ENCODE measurements around the gene EEPD1. TPM values are rescaled to one million over a fixed set of nuclear protein-coding genes. Genes with fewer than 3 reads are reported as not detected.

The EEPD1 gene
- total RNA-seq, 1 experiment from 2014 or later, result 5.0 TPM

DNA sequence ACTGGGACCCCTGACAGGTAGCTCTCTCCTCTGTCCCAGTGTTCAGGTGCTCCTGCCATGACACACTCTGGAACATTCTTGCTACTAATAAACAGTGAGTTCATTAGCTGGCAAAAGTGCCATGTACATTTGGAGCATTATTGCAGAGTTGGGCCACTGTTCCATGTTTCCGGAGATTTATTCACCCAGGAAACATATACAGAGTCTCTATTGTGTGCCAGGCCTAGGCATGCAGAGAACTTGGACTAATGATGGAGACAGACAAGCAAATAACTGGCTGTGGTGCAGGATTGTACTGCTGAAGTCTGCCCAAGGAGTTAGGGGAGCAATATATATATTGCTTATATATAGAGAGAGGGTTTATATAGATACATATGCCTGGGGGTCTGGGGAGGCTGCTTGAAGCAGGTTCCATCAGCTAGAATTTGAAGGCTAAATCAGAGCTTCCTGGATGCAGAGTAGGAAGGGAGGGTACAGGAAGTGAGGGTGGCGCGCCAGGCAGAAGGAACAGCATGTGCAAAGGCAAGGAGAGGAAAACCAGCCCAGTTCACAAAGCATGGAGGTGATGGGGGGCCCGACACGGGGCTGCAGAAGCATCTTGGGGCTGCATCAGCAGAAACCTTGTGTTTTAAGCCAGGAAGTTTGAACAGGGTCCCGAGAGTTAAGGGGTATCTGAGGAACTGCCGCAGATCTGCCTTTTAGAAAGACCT is 22.7 kb upstream of the EEPD1 start:
- no peak overlapping the region for H3K18ac ChIP-seq (ENCODE audit: insufficient read length, low read depth, low read length)
- H3K23ac ChIP-seq (ENCODE audit: insufficient read length, low read depth, low read length), result no peak overlapping the region
- no peak overlapping the region for H3K56ac ChIP-seq (ENCODE audit: insufficient read length, low read depth, low read length)
- Mint-ChIP-seq H3K27me3 (ENCODE audit: low read depth) (0 out of 2 replicates have a peak, but pooled peaks cover 3% of the 10 kb centered on the region), H3K9me3 (no peaks in the 10 kb centered on the region; a peak in 1 of 5 replicates), H3K4me1 (peaks cover 1 to 6% of the 10 kb centered on the region in 2 experiments; a peak in 2 of 4 replicates), H3K27ac (no peak overlapping the region), H3K36me3 (ENCODE audit: insufficient read depth in 1 of 3, low read depth in 3 of 3) (no peaks in the 10 kb centered on the region), H3K4me3 (no peak overlapping the region)
- H4K8ac ChIP-seq (replicated peaks; ENCODE audit: insufficient read length, low read depth, low read length), result no peak overlapping the region
- no peak overlapping the region for H2BK5ac ChIP-seq (ENCODE audit: insufficient read length, low read length)
- no peak overlapping the region for H2BK15ac ChIP-seq (ENCODE audit: low read depth, low read length)
- H4K20me1 ChIP-seq (ENCODE audit: control insufficient read depth, insufficient read depth, insufficient read length), result no peaks in the 10 kb centered on the region
- no CpG with 5 or more reads among the region's 7 CpGs for WGBS (ENCODE audit: extremely low coverage, insufficient read length, low lambda C conversion rate)
- H4K5ac ChIP-seq (ENCODE audit: insufficient read length, low read depth, low read length), result no peak overlapping the region
- TF ChIP-seq, protein P1, sequence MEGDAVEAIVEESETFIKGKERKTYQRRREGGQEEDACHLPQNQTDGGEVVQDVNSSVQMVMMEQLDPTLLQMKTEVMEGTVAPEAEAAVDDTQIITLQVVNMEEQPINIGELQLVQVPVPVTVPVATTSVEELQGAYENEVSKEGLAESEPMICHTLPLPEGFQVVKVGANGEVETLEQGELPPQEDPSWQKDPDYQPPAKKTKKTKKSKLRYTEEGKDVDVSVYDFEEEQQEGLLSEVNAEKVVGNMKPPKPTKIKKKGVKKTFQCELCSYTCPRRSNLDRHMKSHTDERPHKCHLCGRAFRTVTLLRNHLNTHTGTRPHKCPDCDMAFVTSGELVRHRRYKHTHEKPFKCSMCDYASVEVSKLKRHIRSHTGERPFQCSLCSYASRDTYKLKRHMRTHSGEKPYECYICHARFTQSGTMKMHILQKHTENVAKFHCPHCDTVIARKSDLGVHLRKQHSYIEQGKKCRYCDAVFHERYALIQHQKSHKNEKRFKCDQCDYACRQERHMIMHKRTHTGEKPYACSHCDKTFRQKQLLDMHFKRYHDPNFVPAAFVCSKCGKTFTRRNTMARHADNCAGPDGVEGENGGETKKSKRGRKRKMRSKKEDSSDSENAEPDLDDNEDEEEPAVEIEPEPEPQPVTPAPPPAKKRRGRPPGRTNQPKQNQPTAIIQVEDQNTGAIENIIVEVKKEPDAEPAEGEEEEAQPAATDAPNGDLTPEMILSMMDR (conservative IDR thresholded peaks at IDR 0.05), result no peak
- H3K79me2 ChIP-seq (ENCODE audit: insufficient read depth, low read length), result no peaks in the 10 kb centered on the region
- H3K9me3 ChIP-seq (ENCODE audit: control insufficient read depth, low read depth, low read length), result no peaks in the 10 kb centered on the region
- no peak overlapping the region for H2BK20ac ChIP-seq (ENCODE audit: low read depth, low read length, poor library complexity, severe bottlenecking)
- no peak overlapping the region for H3K9ac ChIP-seq (ENCODE audit: extremely low read depth, insufficient read length, low read length)
- H3K23me2 ChIP-seq (ENCODE audit: insufficient read length, low read depth, low read length, poor library complexity, severe bottlenecking), result no peaks in the 10 kb centered on the region
- no peak for DNase-seq
- H3K4me1 ChIP-seq (ENCODE audit: insufficient read depth, low read length), result no peaks in the 10 kb centered on the region
- no peaks in the 10 kb centered on the region for H3K79me1 ChIP-seq (ENCODE audit: insufficient read depth, low read depth, low read length, poor library complexity, severe bottlenecking)
- no peak overlapping the region for H3K27ac ChIP-seq (ENCODE audit: insufficient read length, low read depth, low read length)
- no peak overlapping the region for H2BK12ac ChIP-seq (ENCODE audit: insufficient read length, low read depth, low read length)
- H2AK5ac ChIP-seq (ENCODE audit: insufficient read length, low read length), result no peak overlapping the region
- no peak overlapping the region for H4K91ac ChIP-seq (ENCODE audit: insufficient read length, low read depth, low read length)
- no peak overlapping the region for H2AFZ ChIP-seq (ENCODE audit: low read length)
- no peak overlapping the region for H3K4me2 ChIP-seq (ENCODE audit: insufficient read depth, insufficient read length, low read length)
- H3K27me3 ChIP-seq (ENCODE audit: insufficient read depth, low read length), result no peaks in the 10 kb centered on the region
- no peak overlapping the region for H3K14ac ChIP-seq (ENCODE audit: insufficient read depth, low read length)
- no peak overlapping the region for H2BK120ac ChIP-seq (ENCODE audit: low read depth, low read length, poor library complexity, severe bottlenecking)
- H3K4ac ChIP-seq (ENCODE audit: low read depth, low read length), result no peak overlapping the region
- no peak overlapping the region for H3T11ph ChIP-seq (ENCODE audit: low read length)

Data from H9 (cell line).